ENCODE measurements around the gene GNG2.

The GNG2 gene

DNA sequence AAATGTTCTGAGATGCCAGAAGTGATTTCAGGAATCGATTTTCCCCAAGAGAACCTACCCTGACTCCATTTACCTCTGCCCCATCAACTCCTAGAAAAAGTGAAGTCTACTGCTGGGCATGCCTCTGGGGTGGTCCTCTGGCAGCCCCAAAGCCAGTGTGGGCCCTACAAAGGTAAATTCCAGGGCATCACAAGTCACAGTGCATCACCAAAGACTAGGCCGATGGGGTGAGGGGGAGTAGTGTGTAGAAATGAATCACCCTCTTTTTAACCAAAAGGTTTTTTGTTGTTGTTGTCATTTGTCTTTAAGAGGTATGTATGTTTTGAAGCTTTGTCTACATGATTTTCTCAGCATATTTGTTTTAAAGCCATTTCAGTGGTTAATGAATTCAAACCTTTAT, 82.6 kb downstream of the GNG2 start:
- DNase-seq (ENCODE audit: low read depth) = no peak

DNA sequence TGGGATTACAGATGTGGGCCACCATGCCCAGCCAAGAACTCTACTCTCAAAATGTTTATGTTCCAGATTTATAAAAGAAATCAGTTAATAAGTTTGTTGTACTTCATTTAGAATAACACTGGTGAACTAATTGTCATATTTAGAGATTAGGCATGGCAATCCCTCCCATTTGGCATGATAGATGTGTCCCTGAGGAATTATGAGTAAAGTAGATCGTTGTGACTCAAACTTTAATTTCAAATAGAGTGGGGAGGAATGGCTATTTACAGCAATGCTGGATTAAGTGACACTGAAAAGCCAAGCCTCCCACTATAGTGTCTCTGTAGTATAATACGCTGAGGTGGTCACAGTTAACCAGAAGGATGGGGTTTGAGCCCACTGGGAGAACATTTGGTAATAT, 89.6 kb downstream of the GNG2 start:
- DNase-seq (ENCODE audit: low read depth) = no peak

DNA sequence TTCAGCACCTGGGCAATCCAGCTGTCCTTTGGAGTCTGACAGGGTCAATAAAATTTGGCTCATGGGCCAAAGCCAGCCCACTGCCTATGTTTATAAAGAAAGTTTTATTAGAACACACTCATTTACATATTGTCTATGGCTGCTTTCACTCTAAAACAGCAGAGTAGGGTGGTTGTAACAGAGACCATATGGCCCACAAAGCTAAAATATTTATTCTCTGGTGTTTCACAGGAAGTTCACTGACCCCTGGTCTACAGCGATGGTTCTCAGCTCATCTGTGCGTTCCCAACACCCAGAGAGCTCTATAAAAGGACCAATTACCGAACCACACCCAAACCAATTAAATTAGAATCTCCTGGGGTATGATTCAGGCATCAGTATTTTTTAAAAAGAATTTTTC, 91.2 kb downstream of the GNG2 start:
- no peak for DNase-seq (ENCODE audit: low read depth)

DNA sequence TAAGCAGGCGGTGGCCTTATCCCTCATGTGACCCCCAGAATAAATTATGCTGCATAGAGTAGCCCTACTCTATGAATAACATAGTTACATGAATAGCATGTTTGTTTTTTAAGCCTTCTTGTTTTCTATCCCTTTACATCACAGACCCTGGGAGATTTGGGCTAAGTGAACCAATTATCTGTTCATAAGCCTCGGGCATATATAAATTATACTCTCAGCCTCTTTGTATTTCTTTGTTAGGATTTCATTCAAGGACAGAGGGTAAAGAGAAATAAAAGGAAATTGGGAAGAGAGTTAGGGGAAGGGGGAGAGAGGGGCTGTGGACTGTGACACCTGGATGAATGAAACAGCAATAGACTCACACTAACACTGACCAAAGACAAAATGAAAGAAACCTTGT, 93.6 kb downstream of the GNG2 start:
- DNase-seq (ENCODE audit: low read depth) = no peak

DNA sequence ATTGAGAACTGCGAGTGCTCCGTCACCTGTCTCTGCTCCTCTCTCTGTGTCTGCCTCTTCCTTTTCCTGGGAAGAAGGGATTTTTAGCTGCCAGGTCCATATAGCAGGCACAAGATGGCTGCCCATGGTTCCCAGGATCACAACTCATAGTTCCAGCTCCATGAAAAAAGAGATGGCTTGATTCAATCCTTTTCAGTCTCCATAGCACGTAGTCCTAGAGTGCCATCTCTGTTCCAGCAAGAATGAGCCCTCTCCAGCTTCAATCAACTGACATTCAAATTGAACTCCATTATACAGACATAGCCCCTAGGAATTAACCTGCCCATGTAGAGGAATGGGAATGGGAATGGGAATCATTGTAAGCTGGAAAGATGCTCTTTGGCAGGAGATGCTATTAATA, 94.2 kb downstream of the GNG2 start:
- no peak for DNase-seq (ENCODE audit: low read depth)

DNA sequence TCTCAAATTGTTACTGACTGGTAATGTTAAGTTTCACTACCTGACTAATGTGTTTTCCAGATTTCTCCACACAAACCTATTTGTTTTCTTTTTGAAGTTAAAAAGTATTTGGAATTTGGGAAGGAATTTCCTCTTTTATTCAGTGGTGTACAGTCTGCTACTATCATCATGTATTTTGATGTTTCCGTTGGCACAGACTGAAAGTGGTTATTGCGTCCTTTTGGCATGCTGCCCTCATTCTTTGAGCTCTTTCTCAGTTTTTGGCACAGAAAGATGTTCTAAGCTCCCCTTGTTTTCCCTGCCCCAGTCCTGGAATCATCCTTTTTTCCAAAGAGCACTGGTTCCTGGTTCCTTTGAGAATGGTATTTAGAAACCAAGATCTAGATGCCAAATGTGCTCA, 97.5 kb downstream of the GNG2 start:
- no peak for DNase-seq (ENCODE audit: low read depth)

DNA sequence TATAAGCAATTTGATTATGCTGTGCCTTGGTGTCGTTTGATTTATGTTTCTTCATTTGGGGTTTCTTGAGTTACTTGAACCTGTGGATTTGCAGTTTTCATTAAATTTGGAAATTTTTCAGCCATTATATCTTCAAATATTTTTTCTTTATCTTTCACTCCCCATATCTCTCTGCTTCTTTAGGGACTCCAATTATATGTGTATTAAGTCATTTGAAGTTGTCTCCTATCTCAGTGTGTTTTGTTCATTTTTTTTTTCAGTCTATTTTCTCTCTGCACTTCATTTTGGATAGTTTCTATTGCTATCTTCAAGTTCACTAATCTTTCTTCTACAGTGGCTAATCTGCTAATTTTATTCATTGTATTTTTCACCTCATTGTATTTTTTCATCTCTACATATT, 99.5 kb downstream of the GNG2 start:
- no peak for DNase-seq (ENCODE audit: low read depth)

DNA sequence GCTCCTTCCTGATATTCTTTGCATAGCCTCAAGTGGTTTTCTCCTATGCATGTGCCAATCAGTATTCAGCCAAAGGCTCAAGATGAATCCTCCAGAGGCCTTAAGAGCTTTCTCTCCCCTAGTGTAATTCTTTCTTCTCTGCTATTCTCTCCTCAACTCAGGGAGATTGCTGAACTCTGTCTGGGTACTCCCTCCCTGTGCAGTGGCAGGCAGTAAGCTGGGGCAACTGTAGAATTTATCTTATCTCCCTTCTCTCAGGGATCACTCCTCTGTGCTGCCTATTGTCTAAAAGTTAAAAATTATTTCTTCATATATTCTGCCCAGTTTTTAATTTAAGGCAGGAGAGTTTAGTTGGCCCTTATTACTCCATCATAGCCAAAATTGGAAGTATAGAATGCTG, 100.5 kb downstream of the GNG2 start:
- no peak for DNase-seq (ENCODE audit: low read depth)

DNA sequence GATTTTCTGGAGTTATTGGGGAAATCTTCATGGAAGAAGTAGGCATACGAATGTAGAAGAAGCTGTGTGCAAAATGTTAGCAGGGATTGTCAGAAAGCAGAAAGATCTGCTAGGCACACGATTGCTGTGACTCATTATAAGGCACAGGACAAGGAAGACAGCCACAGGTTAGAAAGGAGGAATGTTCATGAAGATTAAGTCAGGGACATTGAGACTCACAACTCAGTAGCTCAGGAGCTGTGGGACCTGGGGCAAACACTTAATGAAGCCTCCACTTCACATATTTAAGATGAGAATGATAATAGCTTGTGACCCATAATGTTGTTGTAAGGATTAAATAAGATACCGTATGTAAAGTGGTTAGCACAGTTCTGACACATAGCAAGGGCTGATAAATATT, 102.3 kb downstream of the GNG2 start:
- DNase-seq (ENCODE audit: low read depth) = no peak

DNA sequence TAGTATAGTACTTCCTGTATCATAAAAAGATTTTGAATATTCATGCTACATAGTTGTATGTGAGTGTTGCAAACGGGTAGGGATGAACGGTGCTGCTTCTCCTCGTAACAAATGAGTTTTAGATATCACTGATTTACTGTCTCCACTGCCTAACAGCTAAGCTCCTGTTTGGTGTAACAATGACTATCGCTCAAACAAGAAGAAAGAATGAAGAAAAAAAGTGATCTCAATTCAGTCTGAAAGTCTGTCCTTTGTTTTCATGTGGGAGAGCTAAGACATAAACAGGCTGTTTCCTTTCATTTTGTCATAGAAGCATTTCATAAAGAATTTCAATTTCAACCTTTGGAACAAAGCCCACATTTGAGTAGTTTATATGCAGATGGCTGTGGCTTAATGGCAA, 102.9 kb downstream of the GNG2 start:
- no peak for DNase-seq (ENCODE audit: low read depth)

DNA sequence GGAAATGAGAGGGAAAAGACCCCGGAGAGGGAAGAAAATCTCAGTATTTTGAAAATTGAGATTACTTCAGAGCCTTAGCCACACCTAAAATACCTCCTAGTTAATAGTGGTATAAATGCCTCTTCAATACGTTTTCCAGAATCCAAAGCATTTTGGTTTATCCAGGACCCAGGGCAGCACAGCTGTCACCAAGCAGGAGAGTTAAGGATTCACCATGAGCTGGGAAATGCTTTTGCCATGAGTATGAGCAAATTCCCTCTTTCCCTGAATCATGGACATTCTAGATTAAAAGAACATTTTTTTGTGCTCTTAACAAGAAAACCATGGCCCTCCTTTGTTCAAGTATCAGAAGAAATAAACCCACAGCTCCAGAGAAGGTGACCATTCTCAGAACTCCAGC, 107.1 kb downstream of the GNG2 start:
- no peak for DNase-seq (ENCODE audit: low read depth)

DNA sequence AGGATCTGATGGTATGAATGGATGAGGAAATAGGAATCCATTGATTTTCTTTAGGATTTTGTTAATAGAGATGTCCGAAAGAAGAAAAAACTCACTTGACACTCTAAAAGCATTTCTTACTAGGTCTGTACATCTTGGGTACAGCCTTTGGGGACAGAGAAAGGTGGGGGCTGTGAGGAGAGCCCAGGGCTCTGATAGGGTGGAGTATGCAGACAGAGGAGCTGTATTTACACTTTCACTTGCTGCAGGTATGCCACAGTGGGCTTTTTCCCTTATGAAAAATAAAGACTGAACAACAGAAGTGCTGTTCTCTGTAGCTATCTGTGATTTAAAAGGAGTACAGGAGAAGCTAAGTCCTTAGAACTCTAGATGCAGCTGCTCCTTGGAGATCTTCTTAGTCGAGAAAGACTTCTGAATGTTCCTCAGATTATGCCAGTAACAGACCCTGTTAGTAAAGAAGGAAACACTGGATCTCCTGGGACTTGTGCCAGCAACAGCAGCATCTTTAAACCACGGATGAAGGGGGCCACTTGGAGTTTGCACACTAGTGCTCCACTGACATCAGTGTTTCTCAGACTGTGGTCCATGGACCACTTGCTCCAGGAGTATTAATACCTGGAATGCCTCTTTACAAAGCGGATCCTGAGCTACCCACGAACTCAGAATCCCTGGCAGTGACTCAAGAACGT, 109.6 kb downstream of the GNG2 start:
- DNase-seq (ENCODE audit: low read depth) = no peak

DNA sequence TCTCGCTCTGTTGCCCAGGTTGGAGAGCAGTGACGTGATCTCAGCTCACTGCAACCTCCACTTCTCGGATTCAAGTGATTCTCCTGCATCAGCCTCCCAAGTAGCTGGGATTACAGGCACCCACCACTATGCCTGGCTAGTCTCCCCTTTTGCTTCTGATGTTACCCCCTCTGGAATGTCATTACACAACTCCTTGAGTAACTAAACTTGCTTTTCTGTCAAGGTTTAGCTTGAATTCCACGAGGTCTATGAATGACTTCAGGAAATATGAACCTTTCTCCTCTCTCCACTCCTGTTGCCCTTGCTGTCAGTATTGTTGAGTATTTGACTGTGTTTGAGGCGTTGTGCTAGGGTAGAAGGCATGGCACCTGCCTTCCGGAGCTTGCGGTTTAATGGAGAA, 112.2 kb downstream of the GNG2 start:
- no peak for DNase-seq (ENCODE audit: low read depth)

DNA sequence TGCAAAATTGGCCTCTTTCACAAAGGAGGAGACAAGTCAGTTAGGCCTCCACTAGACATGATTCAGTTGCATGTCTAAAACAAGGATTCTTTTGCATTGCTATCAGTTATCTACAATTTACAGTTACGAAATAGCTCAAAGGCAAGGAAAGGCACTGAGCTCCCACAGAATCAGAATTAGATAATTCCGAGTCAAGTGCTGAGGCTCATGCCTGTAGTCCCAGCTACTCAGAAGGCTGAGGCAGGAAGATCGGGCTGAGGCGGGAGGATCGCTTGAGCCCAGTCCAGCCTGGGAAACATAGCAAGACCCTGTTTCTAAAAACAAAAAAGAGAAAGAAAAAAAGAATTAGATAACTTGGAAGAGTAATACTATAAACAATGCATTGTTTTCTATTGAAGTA, 116.7 kb downstream of the GNG2 start:
- DNase-seq (ENCODE audit: low read depth) = no peak

DNA sequence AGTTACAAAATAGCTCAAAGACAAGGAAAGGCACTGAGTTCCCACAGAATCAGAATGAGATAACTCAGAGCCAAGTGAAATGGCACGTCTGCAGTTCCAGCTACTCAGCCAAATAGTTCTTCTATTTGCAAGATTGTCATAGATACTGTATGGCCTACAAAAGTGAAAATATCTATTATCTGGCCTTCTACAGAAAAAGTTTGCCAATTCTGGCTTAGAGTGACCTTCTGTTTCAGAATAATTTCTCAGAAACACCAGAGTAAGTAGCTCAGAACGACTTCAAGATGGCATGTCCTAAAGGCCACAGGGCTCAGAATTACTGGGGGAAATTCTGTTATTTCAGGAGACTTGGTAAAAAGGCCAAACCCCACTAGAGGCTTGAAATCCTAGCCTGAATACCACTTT, 118.3 kb downstream of the GNG2 start:
- DNase-seq (ENCODE audit: low read depth) = no peak

DNA sequence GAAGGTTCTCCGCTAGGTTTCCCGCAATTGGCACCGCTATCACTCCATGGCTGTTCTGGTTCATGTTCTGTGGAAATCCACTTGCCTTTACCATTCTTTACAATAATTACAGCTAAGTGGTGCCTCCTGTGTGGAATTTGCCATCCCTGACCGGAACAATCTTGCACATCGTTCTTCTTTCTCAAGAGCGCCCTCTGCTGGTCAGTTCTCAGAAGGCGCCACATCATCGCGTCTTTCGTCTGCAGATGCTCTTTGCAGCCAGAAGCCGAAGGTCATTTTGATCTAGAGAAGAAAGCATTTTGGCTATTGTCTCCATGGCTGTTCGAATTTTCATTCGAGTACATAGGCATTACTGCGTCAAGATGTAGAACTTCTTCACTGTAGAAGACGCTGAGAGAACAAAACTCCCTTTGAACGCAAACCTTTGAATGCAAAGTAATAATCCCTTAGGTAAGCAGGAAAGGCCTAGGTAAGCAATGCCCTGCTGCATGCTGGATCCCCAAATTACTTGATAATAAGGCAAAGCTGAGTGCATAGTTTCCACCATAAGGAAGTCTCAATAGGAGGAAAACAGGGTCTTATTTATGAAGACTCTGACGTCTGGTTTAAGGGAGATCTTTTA, 118.8 kb downstream of the GNG2 start:
- peak; percentile 72 for DNase-seq (ENCODE audit: low read depth)

DNA sequence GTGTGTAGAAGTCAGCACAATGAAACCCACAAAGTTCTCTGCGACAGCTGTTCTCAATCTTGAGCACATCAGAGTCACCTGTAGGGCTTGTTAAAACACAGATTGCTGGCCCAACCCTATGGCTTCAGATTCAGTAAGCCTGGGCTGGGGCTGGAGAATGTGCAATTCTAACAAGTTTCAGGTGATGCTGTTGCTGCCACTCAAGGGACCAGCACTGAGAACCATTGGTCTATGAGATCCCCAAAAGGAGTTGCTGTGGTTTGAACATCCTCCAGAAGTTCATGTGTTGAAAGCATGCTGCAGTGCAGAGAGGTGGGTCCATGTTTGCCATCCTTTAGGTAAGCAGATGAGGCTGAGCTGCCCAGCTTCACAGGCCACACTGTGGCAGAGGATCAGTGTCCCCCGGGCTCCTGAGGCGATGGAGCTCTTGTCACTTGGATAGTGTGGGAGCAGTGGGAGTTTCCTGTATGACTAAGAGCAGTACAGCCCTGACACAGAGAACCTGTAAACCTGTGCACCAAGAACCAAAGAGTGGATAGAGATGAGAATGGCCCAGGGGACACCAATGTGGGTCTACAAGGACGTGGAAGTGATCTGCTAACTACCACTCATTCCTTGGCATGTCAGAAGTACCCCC, 120.9 kb downstream of the GNG2 start:
- DNase-seq (ENCODE audit: low read depth) = no peak

DNA sequence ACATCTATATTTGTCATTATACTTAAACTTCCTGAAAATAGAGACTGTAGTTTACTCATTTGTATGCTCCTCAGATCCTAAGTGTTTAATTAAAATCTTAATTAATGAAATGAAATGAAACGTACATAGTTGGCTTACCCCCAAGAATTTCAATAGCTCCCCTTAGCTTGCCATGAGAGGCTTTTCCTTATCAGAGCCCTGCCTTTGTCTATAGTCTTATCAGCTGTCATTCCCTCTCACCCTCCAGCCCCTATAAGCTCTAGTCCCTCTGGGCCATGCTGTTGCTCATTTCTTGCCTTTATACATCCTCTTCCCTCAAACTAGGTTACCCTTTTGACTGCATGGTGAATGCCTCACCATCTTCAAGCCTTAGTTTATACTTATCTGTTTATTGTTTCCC, 127.8 kb downstream of the GNG2 start:
- no peak for DNase-seq (ENCODE audit: low read depth)

DNA sequence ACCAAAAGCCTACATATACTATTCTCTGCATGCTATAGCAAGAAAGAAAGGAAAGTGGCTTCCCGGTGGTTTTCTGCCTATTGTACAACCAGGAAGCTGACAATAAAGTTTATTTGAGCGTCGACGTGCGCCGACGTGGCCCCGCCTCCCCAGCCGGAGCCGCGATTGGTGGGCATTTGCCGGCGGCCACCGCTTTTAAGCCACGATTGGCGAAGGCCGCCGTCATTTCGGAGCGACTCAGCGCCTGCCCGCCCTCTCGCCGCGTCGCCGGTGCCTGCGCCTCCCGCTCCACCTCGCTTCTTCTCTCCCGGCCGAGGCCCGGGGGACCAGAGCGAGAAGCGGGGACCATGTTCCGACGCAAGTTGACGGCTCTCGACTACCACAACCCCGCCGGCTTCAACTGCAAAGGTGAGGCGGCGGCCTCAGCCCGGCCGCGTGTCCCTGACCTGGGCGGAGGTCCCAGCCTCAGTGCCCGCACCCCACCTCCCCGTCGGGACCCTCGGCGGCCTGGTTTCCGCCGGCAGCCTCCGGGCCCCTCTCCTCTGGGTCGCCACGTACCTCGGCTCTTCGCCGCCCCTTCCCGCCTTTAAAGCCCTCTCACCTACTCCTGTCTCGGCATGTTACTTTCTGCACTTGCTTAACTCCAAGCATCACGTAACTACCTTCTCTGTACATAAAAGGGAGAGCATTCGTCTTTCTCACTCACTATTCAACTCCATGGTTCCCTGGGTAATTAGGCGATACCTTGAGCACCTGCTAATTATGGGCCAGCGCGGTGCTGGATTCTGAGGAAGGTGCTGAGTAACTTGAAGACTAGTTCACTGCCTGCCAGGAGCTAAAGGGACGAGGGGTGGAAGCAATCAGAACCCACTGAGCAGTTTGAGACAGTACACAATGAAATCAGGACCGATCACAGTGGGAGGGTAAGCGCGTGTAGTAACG, 129.2 kb downstream of the GNG2 start, which contains the start of gene RTRAF:
Gene RTRAF, plus strand, starts transcription at position 254 of the 942 bp plus-strand sequence. Its CDS starts 94 bp downstream, at position 348.
- DNase-seq (ENCODE audit: low read depth) = peak; percentile 87

DNA sequence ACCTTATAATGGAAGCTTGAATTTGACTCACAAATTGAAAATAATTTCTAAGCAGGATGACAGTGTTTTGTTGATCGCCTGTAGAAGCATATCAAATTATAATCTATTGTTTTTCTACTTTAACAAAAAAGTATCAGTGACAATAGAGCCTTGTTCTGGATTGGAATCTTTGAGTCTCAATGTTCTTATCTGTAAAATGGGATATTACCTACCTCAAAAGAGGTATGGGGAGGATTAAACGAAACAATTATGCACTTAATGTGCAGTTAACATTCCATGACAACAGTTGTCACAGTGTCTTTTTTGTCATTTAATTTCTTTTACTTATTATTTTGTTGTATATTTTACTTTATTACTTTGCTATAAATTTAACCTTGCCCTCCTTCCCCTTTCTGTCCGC, 130.1 kb downstream of the GNG2 start:
- no peak for DNase-seq (ENCODE audit: low read depth)

DNA sequence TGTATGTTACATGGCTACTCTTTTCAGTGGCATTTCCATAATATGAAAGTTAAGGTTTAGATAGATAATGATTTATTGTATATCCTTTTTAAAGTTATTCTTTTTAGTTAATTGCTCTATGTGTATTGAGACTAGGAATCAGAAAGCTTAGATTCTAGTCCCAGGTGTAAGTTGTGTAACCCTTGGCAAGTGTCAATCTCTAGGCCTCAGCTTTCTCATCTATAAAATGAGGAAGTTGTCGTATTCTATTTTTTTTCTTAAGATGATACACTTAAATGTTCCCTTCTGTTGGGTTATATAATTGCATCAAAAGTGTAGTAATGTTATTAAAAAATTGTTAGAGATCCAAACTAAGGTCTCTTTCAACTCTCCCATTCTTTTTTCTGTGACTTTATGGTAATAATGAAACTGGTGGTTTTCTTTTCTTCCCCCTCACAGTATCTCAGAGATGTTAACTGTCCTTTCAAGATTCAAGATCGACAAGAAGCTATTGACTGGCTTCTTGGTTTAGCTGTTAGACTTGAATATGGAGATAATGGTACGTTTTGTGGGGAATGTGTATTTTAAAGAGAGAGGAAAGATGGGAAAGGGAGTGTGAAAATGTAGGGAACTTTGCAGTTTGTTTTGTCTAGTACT, 133.0 kb downstream of the GNG2 start:
- DNase-seq (ENCODE audit: low read depth) = no peak

DNA sequence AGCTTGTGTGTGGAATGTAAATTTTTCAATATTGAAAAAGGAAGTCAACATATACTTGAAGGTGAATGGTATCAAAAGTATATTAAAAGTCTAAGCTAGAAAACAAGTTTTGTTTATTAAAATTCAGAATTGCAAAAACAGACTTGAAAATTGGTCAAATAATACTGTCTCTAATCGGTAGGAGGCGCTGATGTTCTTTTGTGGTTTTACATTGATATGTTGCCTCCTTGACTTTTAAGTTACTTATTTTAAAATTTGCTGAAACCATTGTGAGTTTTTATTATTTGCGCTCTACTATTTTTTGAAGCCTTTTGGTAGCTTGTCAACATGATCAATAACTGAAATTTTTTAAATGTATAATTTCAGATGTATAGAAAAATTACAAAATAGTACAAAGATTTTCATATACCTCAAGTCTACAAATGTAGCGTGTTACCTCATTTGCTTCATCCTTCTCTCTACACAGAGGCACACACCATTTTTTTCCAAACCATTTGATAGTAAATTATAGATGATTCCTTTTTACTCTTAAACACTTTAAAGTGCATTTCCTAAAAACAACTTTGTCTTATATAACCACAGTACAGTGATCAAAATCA, 135.8 kb downstream of the GNG2 start:
- DNase-seq (ENCODE audit: low read depth) = no peak

Measured in stimulated activated CD8-positive, alpha-beta memory T cell treated with anti-CD3 and anti-CD28 coated beads, Interleukin-4, amount 100 ng/mL, for 24 hours (primary cell).